Measurements from ENCODE around the gene MAVS.

GRCh38 chr20:3800256-3800877, 46.3 kb upstream of the MAVS start:
- TF ChIP-seq POLR2A (IDR thresholded peaks at IDR 0.05) (no peak), CTCF (IDR thresholded peaks at IDR 0.05) (no peak)
